Thoracic aorta (tissue), 2 donors: ENCODE data around the gene MATN4. TPM values are rescaled to one million over a fixed set of nuclear protein-coding genes. Genes with fewer than 3 reads are reported as not detected.
A peak's percentile ranks its signal among the peaks of the same experiment; 100 is the strongest.

ENCODE experiments used
- ATAC-seq: fragments of 150-250 bp; one replicate; pipeline ENCODE4 v1.8.0; 2017; ENCODE audit warnings: low read depth; ENCODE audit not compliant: insufficient number of reproducible peaks, low FRiP score
- DNase-seq: peaks from one replicate; pipeline ENCODE4 v3.0.0-alpha.2; 2020; ENCODE audit warnings: low spot score
- H3K27ac ChIP-seq, 2 donors: fragments of 200-600 bp; sonication (generic); 1 replicate in 1 of 2; 2 replicates in 1 of 2; pipeline ENCODE4 v1.5.1; 2016; ENCODE audit warnings: mild to moderate bottlenecking in 2 of 2, moderate library complexity in 2 of 2
- H3K27me3 ChIP-seq: fragments of 200-600 bp; sonication (generic); replicated peaks from 2 replicates; pipeline ENCODE4 v1.6.0; 2016; ENCODE audit warnings: mild to moderate bottlenecking; ENCODE audit not compliant: insufficient read depth
- H3K36me3 ChIP-seq: fragments of 200-600 bp; sonication (generic); one replicate; pipeline ENCODE4 v1.5.1; 2016
- H3K4me1 ChIP-seq, 2 donors: fragments of 200-600 bp; sonication (generic); 1 replicate in 1 of 2; 2 replicates in 1 of 2; pipeline versions ENCODE4 v1.5.1 to v1.6.0; 2016; ENCODE audit warnings: low read depth in 2 of 2, mild to moderate bottlenecking in 1 of 2; ENCODE audit not compliant: control insufficient read depth in 1 of 2
- H3K4me3 ChIP-seq: fragments of 200-600 bp; sonication (generic); 2 replicates; pipeline ENCODE4 v1.5.1; 2016; ENCODE audit warnings: mild to moderate bottlenecking
- H3K9me3 ChIP-seq: fragments of 200-600 bp; sonication (generic); 2 replicates; pipeline ENCODE4 v1.5.1; 2016
- CTCF ChIP-seq: fragments of 200-600 bp; sonication (generic); IDR thresholded peaks from one replicate; pipeline ENCODE4 v1.5.1; 2019; ENCODE audit warnings: antibody characterized with exemption
- total RNA-seq, 2 donors: library from RNA; depleted of rRNA; stranded (reverse); fragments of >200 nt; gene quantifications; one replicate each; pipeline versions ENCODE4 v1.1.0 to v1.2.3, GENCODE V29; 2016

MATN4 gene
- total RNA-seq, 2 donors from 2014 or later, result 0.27 TPM; not detected in 1

DNA sequence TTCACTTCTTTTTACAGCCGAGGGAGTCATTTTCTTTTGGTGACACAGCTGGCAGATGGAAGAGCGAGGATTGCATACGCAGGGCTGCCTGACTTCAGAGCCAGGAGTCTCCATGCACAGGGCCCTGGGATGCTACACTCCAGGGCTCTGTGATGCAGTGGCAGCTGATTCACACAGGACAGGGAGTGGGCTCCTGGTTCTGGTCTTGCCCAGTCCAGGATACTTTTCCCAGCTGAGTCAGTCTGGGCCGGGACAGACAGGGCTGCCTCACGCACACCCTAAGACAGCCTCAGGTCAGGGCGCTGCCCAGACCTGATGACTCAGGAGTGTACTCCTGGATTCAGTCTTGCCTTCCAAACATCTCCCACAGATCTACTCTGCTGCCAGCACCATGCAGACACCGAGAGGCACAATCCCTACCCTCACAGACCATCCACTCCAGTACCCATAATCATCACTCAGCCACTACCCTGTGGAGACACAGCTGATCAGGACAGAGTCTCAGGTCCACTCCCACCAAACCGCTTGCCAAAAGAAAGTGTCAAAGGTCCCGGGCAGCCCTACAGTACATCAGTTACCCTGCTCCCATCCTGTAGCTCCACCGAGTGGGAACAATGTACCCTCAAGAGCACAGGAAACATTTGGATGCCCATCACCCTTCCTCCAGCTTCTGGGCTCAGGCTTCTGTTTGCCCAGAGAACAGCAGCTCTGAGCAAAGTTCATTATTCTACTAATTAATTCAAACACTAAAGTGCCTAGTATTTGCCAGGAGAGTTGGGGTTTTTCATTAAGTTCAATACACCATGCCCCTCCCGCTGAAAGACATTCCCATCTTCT lies 28.6 kb upstream of the MATN4 start:
- peak overlapping the region; percentile 47 for H3K4me3 ChIP-seq
- H3K36me3 ChIP-seq, result peaks cover 19% of the 10 kb centered on the region
- H3K4me1 ChIP-seq, result peaks cover 39 to 63% of the 10 kb centered on the region in 2 donors
- no peak for TF ChIP-seq CTCF
- H3K27me3 ChIP-seq, result no peaks in the 10 kb centered on the region
- no peaks in the 10 kb centered on the region for H3K9me3 ChIP-seq
- DNase-seq (peak; percentile 57), ATAC-seq (peak; percentile 52)
- H3K27ac ChIP-seq, result peak overlapping the region; percentile 93 to 94

GRCh38 chr20:45330476-45330875 lies 22.4 kb upstream of the MATN4 start:
- no peak for TF ChIP-seq CTCF
- H3K36me3 ChIP-seq, result peaks cover 67% of the 10 kb centered on the region
- H3K4me1 ChIP-seq, result peaks cover 0 to under 1% of the 10 kb centered on the region in 2 donors
- ATAC-seq, result no peak
- DNase-seq, result no peak
- H3K4me3 ChIP-seq, result no peak overlapping the region
- H3K27me3 ChIP-seq, result no peaks in the 10 kb centered on the region
- no peaks in the 10 kb centered on the region for H3K9me3 ChIP-seq
- no peak overlapping the region for H3K27ac ChIP-seq

- Histone ChIP-seq H3K27me3 (no peaks in the 10 kb centered on the region), H3K27ac (no peak overlapping the region), H3K9me3 (no peaks in the 10 kb centered on the region), H3K4me1 (no peaks in the 10 kb centered on the region), H3K4me3 (no peak overlapping the region), H3K36me3 (peaks cover 64% of the 10 kb centered on the region)
- DNase-seq, result no peak
- ATAC-seq, result no peak
- no peak for TF ChIP-seq CTCF
These were observed 21.6 kb upstream of the MATN4 start for GRCh38 chr20:45329497-45330319.

- Histone ChIP-seq H3K4me1 (no peaks in the 10 kb centered on the region), H3K4me3 (no peak overlapping the region), H3K27me3 (no peaks in the 10 kb centered on the region), H3K27ac (no peak overlapping the region), H3K9me3 (no peaks in the 10 kb centered on the region), H3K36me3 (peaks cover 61% of the 10 kb centered on the region)
- DNase-seq, result no peak
- ATAC-seq, result no peak
- no peak for TF ChIP-seq CTCF
These were observed 20.4 kb upstream of the MATN4 start for GRCh38 chr20:45328451-45328850.

- no peak for TF ChIP-seq CTCF
- no peak for ATAC-seq
- Histone ChIP-seq H3K27me3 (no peaks in the 10 kb centered on the region), H3K4me3 (no peak overlapping the region), H3K36me3 (peaks cover 34% of the 10 kb centered on the region), H3K27ac (no peak overlapping the region), H3K4me1 (no peaks in the 10 kb centered on the region), H3K9me3 (no peaks in the 10 kb centered on the region)
- DNase-seq, result no peak
These were observed 17.3 kb upstream of the MATN4 start for GRCh38 chr20:45325371-45325770.
